Progenitor cell of endocrine pancreas (in vitro differentiated cells): ENCODE data around the gene UBE3C. TPM values are rescaled to one million over a fixed set of nuclear protein-coding genes. Genes with fewer than 3 reads are reported as not detected.

Source experiments
- DNase-seq: peaks from one replicate; pipeline ENCODE4 v3.0.0; 2021; ENCODE audit warnings: low spot score; ENCODE audit not compliant: unreplicated experiment
- H3K27ac Mint-ChIP-seq: 2 replicates; pipeline ENCODE4 v1.8.0; 2021; ENCODE audit warnings: mild to moderate bottlenecking, moderate library complexity, mixed read lengths
- H3K27me3 Mint-ChIP-seq: 2 replicates; pipeline ENCODE4 v1.8.0; 2021; ENCODE audit warnings: mixed read lengths
- H3K36me3 Mint-ChIP-seq: 2 replicates; pipeline ENCODE4 v1.8.0; 2022; ENCODE audit warnings: mixed read lengths; ENCODE audit not compliant: insufficient read depth
- H3K4me1 Mint-ChIP-seq: 2 replicates; pipeline ENCODE4 v1.8.0; 2021; ENCODE audit warnings: low read depth, mixed read lengths
- H3K4me3 Mint-ChIP-seq: 2 replicates; pipeline ENCODE4 v1.8.0; 2021; ENCODE audit warnings: low read depth, mild to moderate bottlenecking, moderate library complexity, mixed read lengths
- H3K9me3 Mint-ChIP-seq: 2 replicates; pipeline ENCODE4 v1.8.0; 2021; ENCODE audit warnings: low read depth, mixed read lengths
- CTCF ChIP-seq: fragments of 200-600 bp; sonication (generic); IDR thresholded peaks from one replicate; pipeline ENCODE4 v1.5.0; 2021; ENCODE audit warnings: antibody characterized with exemption, mild to moderate bottlenecking; ENCODE audit not compliant: unreplicated experiment
- total RNA-seq: library from RNA; stranded (reverse); gene quantifications from 2 replicates; pipeline ENCODE4 v1.2.1, GENCODE V29; 2021

The UBE3C gene
- total RNA-seq, 1 donor from 2014 or later, result 62.5 TPM

- DNase-seq, result no peak
- no peaks in the 10 kb centered on the region for H3K9me3 Mint-ChIP-seq
- H3K36me3 Mint-ChIP-seq, result peaks cover 21% of the 10 kb centered on the region
- no peak overlapping the region for H3K27ac Mint-ChIP-seq
- no peak for TF ChIP-seq CTCF
- H3K27me3 Mint-ChIP-seq, result no peaks in the 10 kb centered on the region
- peaks cover 6% of the 10 kb centered on the region for H3K4me1 Mint-ChIP-seq
- no peak overlapping the region for H3K4me3 Mint-ChIP-seq
These were observed 66.7 kb downstream of the UBE3C start for GRCh38 chr7:157205438-157205837.

- DNase-seq, result no peak
- no peaks in the 10 kb centered on the region for H3K4me1 Mint-ChIP-seq
- TF ChIP-seq CTCF, result no peak
- H3K27me3 Mint-ChIP-seq, result no peaks in the 10 kb centered on the region
- no peak overlapping the region for H3K4me3 Mint-ChIP-seq
- no peaks in the 10 kb centered on the region for H3K9me3 Mint-ChIP-seq
- H3K36me3 Mint-ChIP-seq, result peaks cover 18% of the 10 kb centered on the region
- H3K27ac Mint-ChIP-seq, result no peak overlapping the region
These were observed 70.1 kb downstream of the UBE3C start for GRCh38 chr7:157208571-157209413.

GRCh38 chr7:157210682-157211081 lies 72.0 kb downstream of the UBE3C start:
- H3K4me1 Mint-ChIP-seq, result no peaks in the 10 kb centered on the region
- peaks cover 16% of the 10 kb centered on the region for H3K36me3 Mint-ChIP-seq
- DNase-seq, result no peak
- H3K4me3 Mint-ChIP-seq, result no peak overlapping the region
- H3K27ac Mint-ChIP-seq, result no peak overlapping the region
- no peaks in the 10 kb centered on the region for H3K27me3 Mint-ChIP-seq
- no peak for TF ChIP-seq CTCF
- no peaks in the 10 kb centered on the region for H3K9me3 Mint-ChIP-seq

GRCh38 chr7:157211690-157212089 lies 73.0 kb downstream of the UBE3C start:
- Mint-ChIP-seq H3K27me3 (no peaks in the 10 kb centered on the region), H3K9me3 (no peaks in the 10 kb centered on the region), H3K36me3 (peaks cover 16% of the 10 kb centered on the region), H3K27ac (no peak overlapping the region), H3K4me3 (no peak overlapping the region), H3K4me1 (no peaks in the 10 kb centered on the region)
- TF ChIP-seq CTCF, result no peak
- DNase-seq, result no peak

- no peaks in the 10 kb centered on the region for H3K9me3 Mint-ChIP-seq
- H3K36me3 Mint-ChIP-seq, result peaks cover 16% of the 10 kb centered on the region
- TF ChIP-seq CTCF, result no peak
- H3K4me1 Mint-ChIP-seq, result no peaks in the 10 kb centered on the region
- H3K27me3 Mint-ChIP-seq, result no peaks in the 10 kb centered on the region
- no peak overlapping the region for H3K4me3 Mint-ChIP-seq
- no peak for DNase-seq
- H3K27ac Mint-ChIP-seq, result no peak overlapping the region
These were observed 80.4 kb downstream of the UBE3C start for GRCh38 chr7:157219154-157219553.
